ENCODE measurements around the gene MORF4L2.

The MORF4L2 gene

GRCh38 chrX:103686199-103687072, at the start of gene MORF4L2:
Gene MORF4L2, minus strand, starts transcription at chrX:103686699. Its CDS starts 9,672 bp downstream, at chrX:103677027.
- peak; percentile 95 for DNase-seq

GRCh38 chrX:103734125-103734760, 47.7 kb upstream of the MORF4L2 start:
- DNase-seq = peak; percentile 19

GRCh38 chrX:103733017-103733416, 46.5 kb upstream of the MORF4L2 start:
- no peak for DNase-seq

- no peak for DNase-seq
Observed at GRCh38 chrX:103730796-103731493, 44.4 kb upstream of the MORF4L2 start.

- no peak for DNase-seq
Observed at GRCh38 chrX:103730147-103730795, 43.8 kb upstream of the MORF4L2 start.

- DNase-seq = no peak
Observed at GRCh38 chrX:103729015-103729414, 42.5 kb upstream of the MORF4L2 start.

- no peak for DNase-seq
Observed at GRCh38 chrX:103727115-103727514, 40.6 kb upstream of the MORF4L2 start.

- no peak for DNase-seq
Observed at GRCh38 chrX:103726477-103726876, 40.0 kb upstream of the MORF4L2 start.

- DNase-seq = no peak
Observed at GRCh38 chrX:103722505-103722904, 36.0 kb upstream of the MORF4L2 start.

- no peak for DNase-seq
Observed at GRCh38 chrX:103718120-103718519, 31.6 kb upstream of the MORF4L2 start.

- no peak for DNase-seq
Observed at GRCh38 chrX:103716962-103717361, 30.5 kb upstream of the MORF4L2 start.

- no peak for DNase-seq
Observed at GRCh38 chrX:103710609-103711008, 24.1 kb upstream of the MORF4L2 start, which contains the start of gene TMEM31. Gene TMEM31, plus strand, starts transcription at chrX:103710909. Its CDS starts 1,350 bp downstream, at chrX:103712259.

- no peak for DNase-seq
Observed at GRCh38 chrX:103704863-103705262, 18.4 kb upstream of the MORF4L2 start.

- no peak for DNase-seq
Observed at GRCh38 chrX:103699243-103699642, 12.7 kb upstream of the MORF4L2 start.

- no peak for DNase-seq
Observed at GRCh38 chrX:103697687-103698086, 11.2 kb upstream of the MORF4L2 start.

- no peak for DNase-seq
Observed at GRCh38 chrX:103691059-103691458, 4.6 kb upstream of the MORF4L2 start.

GRCh38 chrX:103688946-103689345, 2.4 kb upstream of the MORF4L2 start:
- peak; percentile 52 for DNase-seq

- peak; percentile 64 for DNase-seq
Observed at GRCh38 chrX:103687696-103688201, 1.2 kb upstream of the MORF4L2 start.

- DNase-seq = peak; percentile 87
Observed at GRCh38 chrX:103687073-103687695, 685 bp upstream of the MORF4L2 start.

GRCh38 chrX:103685396-103685795, 1.1 kb downstream of the MORF4L2 start:
- no peak for DNase-seq

- DNase-seq = no peak
Observed at GRCh38 chrX:103681443-103681842, 5.1 kb downstream of the MORF4L2 start.
